Measurements from ENCODE around the gene UTS2B.

Gene UTS2B

DNA sequence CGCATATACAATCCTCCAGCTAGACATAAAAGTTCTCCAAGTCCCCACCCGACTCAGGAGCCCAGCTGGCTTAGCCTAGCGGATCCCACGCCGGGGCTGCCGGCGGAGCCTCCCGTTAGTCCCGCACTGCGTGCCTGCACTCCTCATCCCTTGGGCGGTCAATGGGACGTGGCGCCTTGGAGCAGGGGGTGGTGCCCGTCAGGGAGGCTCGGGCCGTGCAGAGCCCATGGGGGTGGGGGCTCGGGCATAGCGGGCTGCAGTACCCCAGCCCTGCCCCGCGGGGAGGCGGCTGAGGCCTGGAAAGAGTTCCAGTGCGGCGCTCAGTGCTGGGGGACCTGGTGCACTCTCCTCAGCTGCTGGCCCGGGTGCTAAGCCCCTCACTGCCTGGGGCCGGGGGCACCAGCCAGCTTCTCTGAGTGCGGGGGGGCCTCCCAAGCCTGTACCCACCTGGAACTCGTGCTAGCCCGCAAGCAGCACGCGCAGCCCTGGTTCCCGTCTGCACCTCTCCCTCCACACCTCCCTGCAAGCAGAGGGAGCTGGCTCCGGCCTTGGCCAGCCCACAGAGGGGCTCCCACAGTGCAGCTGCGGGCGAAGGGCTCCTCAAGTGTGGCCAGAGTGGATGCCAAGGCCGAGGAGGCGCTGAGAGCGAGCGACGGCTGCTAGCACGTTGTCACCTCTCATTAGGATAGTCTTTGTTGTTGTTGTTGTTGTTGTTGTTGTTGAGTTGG lies 13.3 kb downstream of the UTS2B start:
- H3K4me1 Mint-ChIP-seq: no peaks in the 10 kb centered on the region
- H3K27ac Mint-ChIP-seq: no peak overlapping the region
- peaks cover 7% of the 10 kb centered on the region for H3K9me3 Mint-ChIP-seq
- TF ChIP-seq, protein P1, sequence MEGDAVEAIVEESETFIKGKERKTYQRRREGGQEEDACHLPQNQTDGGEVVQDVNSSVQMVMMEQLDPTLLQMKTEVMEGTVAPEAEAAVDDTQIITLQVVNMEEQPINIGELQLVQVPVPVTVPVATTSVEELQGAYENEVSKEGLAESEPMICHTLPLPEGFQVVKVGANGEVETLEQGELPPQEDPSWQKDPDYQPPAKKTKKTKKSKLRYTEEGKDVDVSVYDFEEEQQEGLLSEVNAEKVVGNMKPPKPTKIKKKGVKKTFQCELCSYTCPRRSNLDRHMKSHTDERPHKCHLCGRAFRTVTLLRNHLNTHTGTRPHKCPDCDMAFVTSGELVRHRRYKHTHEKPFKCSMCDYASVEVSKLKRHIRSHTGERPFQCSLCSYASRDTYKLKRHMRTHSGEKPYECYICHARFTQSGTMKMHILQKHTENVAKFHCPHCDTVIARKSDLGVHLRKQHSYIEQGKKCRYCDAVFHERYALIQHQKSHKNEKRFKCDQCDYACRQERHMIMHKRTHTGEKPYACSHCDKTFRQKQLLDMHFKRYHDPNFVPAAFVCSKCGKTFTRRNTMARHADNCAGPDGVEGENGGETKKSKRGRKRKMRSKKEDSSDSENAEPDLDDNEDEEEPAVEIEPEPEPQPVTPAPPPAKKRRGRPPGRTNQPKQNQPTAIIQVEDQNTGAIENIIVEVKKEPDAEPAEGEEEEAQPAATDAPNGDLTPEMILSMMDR (IDR thresholded peaks at IDR 0.05): no peak
- H3K36me3 Mint-ChIP-seq (ENCODE audit: low read depth): no peaks in the 10 kb centered on the region
- H3K27me3 Mint-ChIP-seq (ENCODE audit: low read depth, poor library complexity): peaks cover 9% of the 10 kb centered on the region
- no peak overlapping the region for H3K4me3 Mint-ChIP-seq
- DNase-seq: no peak

DNA sequence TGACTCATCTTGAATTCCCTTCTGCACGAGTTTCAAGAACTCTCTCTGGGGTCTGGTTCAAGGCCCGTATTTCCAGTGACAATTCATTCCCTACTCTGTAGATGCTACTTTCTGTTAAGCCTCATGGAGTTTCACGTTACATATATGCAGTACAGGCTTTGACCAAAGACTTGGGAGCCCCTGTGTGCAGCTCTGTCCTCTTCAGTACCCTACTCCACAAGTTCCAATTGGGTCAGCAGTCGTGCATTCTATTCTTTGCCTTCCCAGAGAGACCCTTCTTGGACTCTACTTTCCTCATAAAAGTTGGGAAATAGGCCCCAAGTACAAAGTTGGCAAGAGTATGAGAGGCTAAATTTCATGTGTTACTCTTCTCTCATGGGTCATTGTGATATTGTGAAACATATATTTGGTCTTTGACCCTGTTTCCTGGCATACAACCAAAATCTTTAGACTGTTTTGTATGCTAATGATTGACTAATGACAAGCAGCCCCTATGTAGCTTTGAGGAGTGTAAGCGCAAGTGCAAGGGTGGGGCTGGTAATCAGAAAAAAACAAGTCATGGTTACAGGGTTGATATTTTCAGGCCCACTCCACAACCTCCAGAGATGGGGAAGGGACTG lies 16.1 kb downstream of the UTS2B start:
- no peak for DNase-seq

DNA sequence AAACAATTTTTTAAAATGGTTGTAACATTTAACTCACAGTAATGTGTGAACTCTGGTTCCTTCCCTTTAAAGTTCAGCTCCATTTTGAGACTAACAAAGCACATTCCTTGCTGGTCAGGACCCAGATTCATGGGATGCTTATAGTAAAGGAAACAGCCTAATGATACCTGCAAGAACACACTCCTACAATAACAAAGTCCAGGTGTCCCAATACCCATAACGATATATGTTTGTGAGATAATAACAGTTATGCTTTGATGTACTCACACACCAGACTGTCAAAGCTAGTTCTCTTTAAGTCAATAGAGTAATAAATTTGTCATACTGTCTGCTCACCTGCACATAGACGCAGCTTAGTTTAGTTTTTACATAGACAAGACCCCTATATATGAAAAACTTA lies 17.0 kb downstream of the UTS2B start:
- Mint-ChIP-seq H3K9me3 (peaks cover 7% of the 10 kb centered on the region), H3K4me1 (no peaks in the 10 kb centered on the region), H3K27ac (no peak overlapping the region), H3K27me3 (ENCODE audit: low read depth, poor library complexity) (peaks cover 7% of the 10 kb centered on the region), H3K36me3 (ENCODE audit: low read depth) (no peaks in the 10 kb centered on the region), H3K4me3 (no peak overlapping the region)
- DNase-seq: no peak
- TF ChIP-seq, protein P1 (IDR thresholded peaks at IDR 0.05): no peak

More for the DNA sequence above, 16.1 kb downstream of the UTS2B start:
- no peaks in the 10 kb centered on the region for H3K36me3 Mint-ChIP-seq (ENCODE audit: low read depth)
- peaks cover 7% of the 10 kb centered on the region for H3K27me3 Mint-ChIP-seq (ENCODE audit: low read depth, poor library complexity)
- H3K9me3 Mint-ChIP-seq: peaks cover 7% of the 10 kb centered on the region
- no peak overlapping the region for H3K27ac Mint-ChIP-seq
- TF ChIP-seq, protein P1 (IDR thresholded peaks at IDR 0.05): no peak
- no peaks in the 10 kb centered on the region for H3K4me1 Mint-ChIP-seq
- no peak overlapping the region for H3K4me3 Mint-ChIP-seq

DNA sequence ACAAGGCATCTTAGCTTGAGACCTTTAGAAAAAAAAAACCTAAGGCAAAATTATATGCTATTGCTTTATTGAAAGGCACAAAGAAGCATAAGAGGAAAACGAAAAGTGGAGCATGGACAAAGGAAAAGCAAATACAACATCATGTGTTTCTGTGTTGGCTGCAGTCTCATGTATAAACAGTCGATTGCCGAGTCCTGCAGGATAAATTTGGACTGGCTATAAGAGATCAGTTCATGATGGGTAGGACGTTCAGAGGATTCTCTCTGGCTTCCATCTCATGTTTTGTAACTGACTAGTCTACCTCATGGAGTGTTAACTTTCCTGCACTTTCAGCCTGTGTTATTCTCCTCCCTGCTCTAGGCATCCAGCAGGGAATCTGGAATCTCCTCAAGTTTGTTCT lies 23.0 kb downstream of the UTS2B start:
- no peaks in the 10 kb centered on the region for H3K9me3 Mint-ChIP-seq
- no peak for DNase-seq
- H3K4me3 Mint-ChIP-seq: no peak overlapping the region
- H3K36me3 Mint-ChIP-seq (ENCODE audit: low read depth): no peaks in the 10 kb centered on the region
- no peak overlapping the region for H3K27ac Mint-ChIP-seq
- H3K4me1 Mint-ChIP-seq: peaks cover 12% of the 10 kb centered on the region
- TF ChIP-seq, protein P1 (IDR thresholded peaks at IDR 0.05): no peak
- peaks cover 3% of the 10 kb centered on the region for H3K27me3 Mint-ChIP-seq (ENCODE audit: low read depth, poor library complexity)

GRCh38 chr3:191306428-191306827 lies 23.9 kb downstream of the UTS2B start:
- Mint-ChIP-seq H3K9me3 (no peaks in the 10 kb centered on the region), H3K4me3 (no peak overlapping the region), H3K36me3 (ENCODE audit: low read depth) (no peaks in the 10 kb centered on the region), H3K27ac (no peak overlapping the region), H3K27me3 (ENCODE audit: low read depth, poor library complexity) (peaks cover 3% of the 10 kb centered on the region), H3K4me1 (peaks cover 20% of the 10 kb centered on the region)
- DNase-seq: no peak
- TF ChIP-seq, protein P1 (IDR thresholded peaks at IDR 0.05): no peak

DNA sequence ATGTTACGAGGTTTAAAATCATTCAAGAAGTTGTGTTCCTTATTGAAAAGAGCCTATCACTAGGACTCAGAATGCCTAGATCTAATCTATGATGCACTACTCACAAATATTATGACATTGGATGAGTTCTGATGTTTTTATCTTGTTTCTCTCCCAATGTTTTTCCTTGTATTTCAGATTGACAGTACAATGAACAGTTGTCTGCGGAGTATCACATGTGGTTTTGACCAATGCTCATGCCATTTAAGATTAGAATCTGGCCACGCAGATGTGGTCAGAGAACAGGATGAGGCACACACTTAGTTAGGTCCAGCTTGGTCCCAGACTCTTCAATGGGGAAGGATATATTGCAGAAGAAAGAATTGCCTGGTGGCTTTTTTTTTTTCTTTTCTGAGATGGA lies 26.7 kb downstream of the UTS2B start:
- TF ChIP-seq, protein P1 (IDR thresholded peaks at IDR 0.05): no peak
- Mint-ChIP-seq H3K4me3 (no peak overlapping the region), H3K27ac (no peak overlapping the region), H3K4me1 (peaks cover 34% of the 10 kb centered on the region), H3K36me3 (ENCODE audit: low read depth) (no peaks in the 10 kb centered on the region), H3K9me3 (no peaks in the 10 kb centered on the region), H3K27me3 (ENCODE audit: low read depth, poor library complexity) (peaks cover 3% of the 10 kb centered on the region)
- DNase-seq: no peak
